Right renal cortex interstitium (tissue), 3 donors: ENCODE data around the gene OLFM1. TPM values are rescaled to one million over a fixed set of nuclear protein-coding genes. Genes with fewer than 3 reads are reported as not detected.

ENCODE experiments used
- DNase-seq, 3 donors: peaks; one replicate each; pipeline ENCODE4 v3.0.0-alpha.2; 2013; ENCODE audit warnings: low read depth in 3 of 3, low spot score in 2 of 3
- polyA plus RNA-seq, 3 donors: library from polyadenylated mRNA; unstranded; fragments of 120-200 nt; gene quantifications; one replicate each; pipeline ENCODE4 v1.2.1, GENCODE V29; 2013; ENCODE audit not compliant: insufficient read length in 3 of 3

OLFM1 gene
- polyA plus RNA-seq, 3 donors: 3.2 to 5.7 (median 3.6) TPM

- DNase-seq: no peak
Measured at GRCh38 chr9:135127718-135128670, 40.5 kb downstream of the OLFM1 start.

GRCh38 chr9:135129137-135129695 lies 41.7 kb downstream of the OLFM1 start:
- DNase-seq: no peak

- DNase-seq: no peak
Measured at GRCh38 chr9:135130207-135130976, 42.9 kb downstream of the OLFM1 start.

DNA sequence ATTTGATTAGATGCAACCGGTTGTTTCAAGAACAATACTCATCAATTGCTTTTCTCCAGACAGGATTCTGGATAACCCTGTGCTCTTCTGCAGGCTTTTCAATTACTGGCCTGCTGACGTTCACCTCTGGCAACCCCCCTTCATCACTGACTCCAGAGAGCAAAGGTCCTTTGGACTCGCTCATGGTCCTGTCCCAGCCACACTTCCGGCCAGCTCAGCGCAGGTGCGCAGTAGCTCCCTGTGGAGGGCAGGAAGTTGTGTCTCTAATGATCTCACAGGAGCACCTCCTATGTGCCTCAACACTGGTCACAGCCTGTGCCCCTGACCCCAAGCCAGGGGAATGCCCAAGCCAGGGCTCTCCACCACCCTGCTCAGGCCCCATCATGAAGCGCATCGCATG lies 44.0 kb downstream of the OLFM1 start:
- no peak for DNase-seq

DNA sequence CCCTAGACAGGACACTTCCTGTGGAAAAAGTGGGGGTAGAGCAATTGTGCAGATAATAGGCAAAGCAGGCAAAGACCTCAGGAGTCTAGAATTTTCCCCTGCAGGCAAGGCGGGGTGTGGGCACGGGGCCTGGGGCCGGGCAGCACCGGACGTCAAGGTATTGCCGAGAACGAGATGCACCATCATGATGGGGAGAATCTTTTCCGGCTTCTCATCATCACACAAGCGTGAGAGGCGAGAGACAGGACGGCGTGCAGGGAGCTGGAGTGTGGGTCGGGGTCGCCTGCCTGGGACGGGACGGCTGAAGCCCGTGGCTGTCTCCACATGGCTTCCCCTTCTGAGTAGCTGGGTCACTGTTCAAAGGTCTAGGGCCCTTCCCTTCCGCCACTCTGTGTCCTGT lies 44.5 kb downstream of the OLFM1 start:
- DNase-seq: no peak

DNA sequence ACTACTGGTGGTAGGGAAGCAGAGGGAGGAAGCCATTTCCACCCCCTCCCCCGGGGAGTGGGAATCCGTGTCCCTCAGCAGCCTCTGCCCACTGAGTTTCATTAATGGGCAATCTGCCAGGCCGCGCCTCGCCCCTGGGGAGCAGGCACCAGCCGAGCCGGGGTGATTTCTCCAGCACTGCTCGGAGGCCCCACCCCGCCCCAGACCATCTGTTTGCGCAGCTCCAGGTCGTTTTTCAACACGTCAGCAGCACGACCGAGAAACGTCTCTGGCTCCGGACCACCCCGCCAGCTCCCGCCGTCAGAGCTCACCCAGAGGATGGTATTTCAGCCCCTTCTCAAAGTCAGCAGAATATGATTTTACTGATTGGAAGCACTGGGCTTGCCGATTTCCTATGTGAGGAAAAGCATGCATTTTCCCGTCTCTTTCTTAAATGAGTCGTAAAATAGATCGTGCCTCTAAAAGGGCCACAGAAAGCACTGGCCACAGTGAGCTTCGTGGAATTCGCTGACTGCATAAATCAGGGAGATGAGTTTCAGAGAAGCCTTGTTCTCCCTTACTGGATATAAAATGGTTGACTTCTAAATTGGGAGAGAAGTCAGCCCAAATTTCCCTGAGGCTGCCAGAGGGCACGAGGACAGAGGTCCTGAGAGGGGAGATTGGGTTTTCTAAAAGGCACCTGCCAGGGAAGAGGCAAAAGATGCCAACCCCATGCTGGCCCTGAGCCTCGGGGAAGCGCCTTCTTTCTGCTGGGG lies 47.0 kb downstream of the OLFM1 start:
- no peak for DNase-seq

DNA sequence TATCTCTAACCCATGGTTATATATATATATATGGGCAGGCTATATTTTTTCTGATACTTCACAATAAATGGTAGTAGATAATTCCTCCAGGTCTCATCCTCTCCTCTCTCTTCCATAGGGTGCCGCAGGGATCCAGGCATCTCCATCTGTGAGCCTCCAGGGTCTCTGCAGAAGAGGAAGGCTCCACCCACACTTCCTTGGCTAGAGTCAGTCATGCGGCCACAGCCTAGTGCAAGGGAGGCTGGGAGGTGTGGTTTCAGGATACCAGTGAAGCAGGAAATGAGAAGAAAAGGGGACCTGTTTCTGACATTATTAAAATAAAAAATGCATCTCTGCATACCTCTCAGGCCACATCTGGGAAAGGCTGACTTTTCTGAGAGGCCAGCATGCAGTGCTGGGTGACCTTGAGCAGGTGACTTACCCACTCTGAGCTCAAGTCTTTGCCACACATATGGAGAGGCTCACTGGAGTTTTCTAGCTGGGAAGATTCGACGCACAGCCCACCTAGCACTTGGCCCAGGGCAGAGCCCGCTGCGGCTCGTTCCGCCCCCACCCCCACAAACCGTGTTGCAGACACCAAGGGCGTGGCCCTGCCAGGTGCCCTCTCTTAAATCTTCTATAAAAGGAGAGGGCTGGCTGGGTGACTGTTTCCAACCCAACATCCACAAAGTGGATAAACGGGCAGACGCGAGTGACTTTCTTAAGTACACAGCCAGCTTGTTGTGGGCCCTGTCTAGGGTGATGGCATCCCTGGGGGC lies 47.9 kb downstream of the OLFM1 start:
- no peak for DNase-seq

DNA sequence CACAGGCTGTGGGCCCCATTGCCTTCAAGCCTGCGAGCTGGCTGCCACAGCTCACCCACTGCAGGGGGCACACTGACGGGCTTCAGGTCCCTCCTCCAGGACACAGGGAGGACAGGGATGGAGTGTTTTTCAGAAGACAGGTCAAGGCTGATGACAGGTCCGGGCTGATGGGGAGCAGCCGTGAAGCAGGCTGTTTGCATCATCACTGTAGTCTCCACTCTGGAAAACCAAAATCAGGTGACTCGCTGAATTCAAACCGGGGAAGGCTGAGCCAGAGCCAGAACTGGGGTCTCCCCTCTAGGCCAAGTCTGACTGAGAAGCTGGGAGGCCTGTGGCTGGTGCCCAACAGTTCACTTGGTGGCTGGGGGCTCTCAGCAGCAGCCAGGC lies 48.5 kb downstream of the OLFM1 start:
- no peak for DNase-seq

- no peak for DNase-seq
Measured at GRCh38 chr9:135136481-135136880, 49.0 kb downstream of the OLFM1 start.

DNA sequence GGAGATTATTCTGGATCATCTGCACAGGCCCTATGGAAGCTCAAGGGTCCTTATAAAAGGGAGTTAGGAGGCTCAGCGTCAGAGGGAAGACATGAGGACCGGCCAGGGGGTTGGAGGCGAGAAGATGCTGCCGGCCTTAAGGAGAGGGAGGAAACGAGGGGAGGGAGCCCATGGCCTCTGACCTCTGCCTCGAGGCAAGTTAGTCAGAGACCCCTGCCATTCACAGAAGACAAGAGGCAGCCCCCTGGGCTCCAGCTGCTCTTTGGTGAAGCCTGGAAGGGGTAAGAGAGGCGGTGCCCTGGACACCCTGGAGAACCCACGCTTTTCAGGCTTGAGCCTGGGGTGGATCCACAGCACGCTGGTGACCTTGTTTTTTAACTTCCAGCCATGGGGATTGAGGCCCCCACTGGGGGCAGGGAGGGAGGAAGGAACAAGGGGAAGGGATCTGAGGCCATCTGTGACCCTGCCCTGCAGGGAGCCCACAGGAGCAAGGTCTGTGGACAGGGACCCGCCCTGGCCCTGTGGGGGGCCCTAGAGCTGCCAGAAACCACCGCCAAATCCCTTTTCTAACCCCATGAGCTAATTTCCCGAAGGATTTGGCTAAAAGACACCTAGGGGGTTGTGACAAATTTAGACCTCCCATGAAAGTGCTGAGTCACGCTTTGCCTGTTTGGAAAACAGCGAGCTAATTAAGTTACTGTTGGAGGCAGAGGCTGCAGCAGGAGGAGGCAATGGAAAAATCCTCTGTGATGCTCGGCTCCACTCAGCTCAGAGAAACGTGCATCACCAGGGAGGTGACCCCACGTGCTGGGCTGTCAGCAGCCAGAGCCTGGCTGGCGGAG lies 49.7 kb downstream of the OLFM1 start:
- DNase-seq: no peak

DNA sequence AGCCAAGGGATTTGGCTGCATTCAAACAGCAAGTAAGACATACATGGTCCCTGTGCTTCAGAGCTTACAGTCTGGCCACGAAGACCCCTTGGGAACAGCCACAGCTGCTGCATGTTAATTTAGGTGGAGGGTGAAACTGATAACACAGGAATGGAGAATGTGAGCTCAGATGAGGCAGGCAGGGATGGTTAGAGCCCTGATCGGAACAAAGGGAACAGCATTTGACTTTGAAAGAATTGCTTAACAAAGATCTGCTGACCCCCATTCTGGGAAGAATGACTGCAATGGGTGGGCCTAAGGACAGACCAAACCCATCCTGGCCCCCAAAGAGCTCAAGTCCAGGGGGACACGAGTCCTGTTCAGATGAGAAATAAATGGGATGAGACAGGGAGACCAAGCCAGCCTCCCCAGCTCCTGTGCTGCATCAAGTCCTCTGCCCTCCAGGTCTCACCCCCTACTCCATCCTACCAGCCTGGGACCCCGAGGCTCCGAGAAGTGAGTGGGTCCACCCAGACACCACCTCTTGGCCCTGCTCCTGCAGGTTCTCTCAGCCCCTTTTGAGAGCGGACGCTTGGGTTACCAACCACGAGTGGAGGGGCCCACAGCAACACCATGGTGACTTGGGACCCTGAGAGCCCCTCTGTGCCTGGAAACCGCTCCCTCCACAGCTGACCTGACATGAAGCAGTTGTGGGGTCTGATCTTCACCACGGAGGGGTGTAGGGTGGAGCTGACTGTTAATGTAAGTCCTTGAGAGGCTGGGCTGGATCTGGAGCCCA lies 50.8 kb downstream of the OLFM1 start:
- no peak for DNase-seq

DNA sequence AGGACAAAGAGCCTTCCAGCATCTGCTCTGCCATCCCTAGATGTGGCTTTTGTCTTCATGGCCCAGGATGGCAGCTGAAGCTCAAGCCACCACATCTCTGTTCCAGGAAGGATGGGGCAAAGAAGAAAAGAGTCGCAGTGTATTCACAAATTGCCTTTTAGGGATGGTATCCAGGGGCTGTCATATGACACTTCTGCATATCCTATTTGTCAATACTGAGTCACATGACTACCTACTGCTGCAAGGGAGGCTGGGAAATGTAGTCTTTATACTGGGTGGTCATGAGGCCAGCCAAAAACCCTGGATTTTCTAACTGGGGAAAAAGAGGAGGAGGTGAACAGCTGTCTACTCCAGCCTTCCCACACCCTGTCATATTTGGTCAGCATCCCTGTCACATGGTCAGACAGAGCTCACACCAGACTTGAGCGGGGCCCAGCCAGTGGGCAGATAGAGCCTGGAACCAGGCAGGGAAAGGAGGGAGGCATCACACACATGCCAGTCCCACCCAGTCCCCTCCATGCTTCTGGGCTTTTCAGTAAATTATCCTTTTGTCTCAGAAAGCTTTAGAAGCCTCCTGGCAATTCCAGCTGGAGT lies 52.0 kb downstream of the OLFM1 start:
- DNase-seq: no peak

- DNase-seq: no peak
Measured at GRCh38 chr9:135141183-135141774, 53.8 kb downstream of the OLFM1 start.

- DNase-seq: no peak
Measured at GRCh38 chr9:135144581-135145170, 57.2 kb downstream of the OLFM1 start.

GRCh38 chr9:135145312-135145711 lies 57.8 kb downstream of the OLFM1 start:
- DNase-seq: no peak

- no peak for DNase-seq
Measured at GRCh38 chr9:135146241-135146640, 58.8 kb downstream of the OLFM1 start.

DNA sequence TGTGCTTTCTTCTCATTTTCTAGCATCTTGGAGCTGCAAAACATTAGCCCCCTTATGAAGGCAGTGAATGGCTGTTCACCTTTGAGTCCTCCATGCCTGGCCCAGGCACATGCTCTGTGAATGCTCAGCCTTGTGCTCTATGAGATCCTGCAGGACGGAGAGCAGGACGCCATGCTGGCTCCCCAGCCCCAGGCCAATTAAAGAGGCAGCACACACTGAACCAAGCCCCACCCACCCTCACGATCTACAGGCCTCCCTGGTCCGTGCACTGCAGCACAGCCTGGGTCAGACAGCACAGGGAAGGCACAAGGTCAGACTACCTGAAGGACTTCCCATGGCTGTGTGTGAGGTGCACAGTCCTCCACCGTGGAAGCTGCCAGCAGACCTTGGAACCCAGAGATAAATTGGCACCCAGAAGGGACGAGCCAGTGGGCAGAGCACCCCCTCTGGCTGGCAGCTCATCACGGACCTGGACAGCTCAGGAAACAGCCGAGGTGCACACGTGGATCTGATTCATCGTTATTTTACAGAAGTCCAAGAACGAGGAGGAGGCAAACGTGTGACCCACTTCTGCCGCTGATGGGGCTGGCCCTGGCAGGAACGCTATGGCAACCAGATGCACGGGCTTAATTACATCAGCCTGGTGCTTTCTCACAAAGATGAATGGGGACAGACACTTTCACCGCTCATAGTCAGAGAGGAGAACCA lies 59.5 kb downstream of the OLFM1 start:
- DNase-seq: no peak
